Cerebellar cortex (tissue), 1 donor: ENCODE data around the gene EPHA7.

ENCODE experiments used
- DNase-seq: peaks from one replicate; pipeline ENCODE4 v3.0.0-alpha.2; 2015; ENCODE audit warnings: low spot score

Gene EPHA7

DNA sequence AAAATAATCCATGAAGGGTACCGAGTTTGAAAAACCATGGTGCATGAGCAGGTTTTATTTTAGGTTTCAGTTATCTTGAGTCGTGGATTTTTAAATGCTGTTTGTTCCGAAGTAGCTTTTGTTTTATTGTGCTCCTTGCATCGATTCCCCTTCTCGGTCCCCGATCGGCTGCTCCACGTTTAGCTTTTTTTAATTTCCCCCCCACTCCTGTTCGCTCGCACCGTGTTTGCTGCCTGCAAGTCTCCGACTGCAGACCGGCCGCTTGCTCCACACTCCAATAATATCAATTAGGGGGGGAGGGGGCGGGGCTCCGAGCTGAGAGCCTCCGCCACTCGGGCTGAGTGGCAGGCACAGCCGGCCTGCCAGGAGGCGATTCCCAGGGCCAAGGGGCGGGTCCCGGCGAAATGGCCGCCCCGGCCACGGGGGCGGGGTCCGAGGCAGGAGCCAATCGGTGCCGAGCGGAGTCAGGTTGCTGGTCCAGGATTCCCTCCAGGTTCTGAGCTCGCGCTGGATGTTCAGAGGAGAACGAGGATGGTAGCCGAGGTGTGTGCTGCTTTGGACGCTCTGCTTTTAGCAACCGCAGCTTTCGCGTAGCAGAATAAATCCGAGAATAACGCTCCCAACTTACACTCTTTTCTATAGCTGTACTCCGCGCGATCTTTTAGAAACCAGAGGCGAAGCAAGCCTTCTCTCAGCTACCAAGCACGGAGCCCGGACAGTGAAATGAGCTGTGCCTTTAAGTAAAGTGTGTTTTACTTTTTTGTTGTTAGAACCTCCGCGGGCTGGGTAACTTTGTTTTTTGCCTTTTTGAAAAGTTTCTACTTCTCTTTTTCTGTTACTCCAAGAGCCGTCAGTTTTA, at the start of gene EPHA7:
Gene EPHA7, minus strand, starts transcription at position 256 of the 859 bp plus-strand sequence. Its CDS starts 218 bp downstream, at position 38.
- DNase-seq: peak; percentile 97

DNA sequence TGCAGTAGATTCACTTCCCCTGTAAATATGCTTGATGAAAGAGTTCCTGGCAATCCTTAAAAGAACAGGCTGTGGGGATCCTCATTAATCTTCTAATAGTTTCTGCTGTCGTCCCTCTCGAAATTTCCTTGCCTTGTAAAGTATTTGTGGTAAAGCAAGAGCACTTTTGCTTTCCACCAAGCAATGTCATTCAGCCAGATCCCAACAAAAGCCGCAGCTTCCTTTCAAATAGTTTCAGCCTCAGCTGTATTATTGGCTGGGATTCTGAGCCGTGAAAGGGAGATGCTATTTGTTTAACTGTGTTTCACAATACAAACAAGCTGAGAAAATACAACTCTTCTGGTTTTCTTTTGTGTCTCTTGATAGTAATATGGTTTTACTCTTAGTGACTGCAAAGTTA, 48.9 kb upstream of the EPHA7 start:
- no peak for DNase-seq

DNA sequence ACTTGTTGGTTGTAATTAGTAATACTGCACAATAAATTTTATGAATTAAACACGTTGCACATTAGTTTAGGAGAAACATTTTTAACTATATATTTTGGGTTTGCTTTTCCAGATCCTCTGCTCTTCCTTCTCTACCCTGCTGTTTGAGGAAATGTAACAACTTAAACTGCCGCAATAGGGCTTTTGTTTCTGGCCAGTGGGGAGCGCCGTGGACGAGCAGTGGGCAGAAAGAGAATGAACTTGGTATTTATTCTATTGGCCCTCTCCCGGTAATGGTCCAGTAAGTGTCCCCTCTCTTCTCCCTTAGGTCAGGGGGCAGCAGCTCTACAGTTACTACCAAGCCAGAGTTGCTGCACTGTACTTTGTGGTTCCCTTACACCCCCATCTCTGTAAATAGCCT, 35.2 kb upstream of the EPHA7 start:
- DNase-seq: no peak

DNA sequence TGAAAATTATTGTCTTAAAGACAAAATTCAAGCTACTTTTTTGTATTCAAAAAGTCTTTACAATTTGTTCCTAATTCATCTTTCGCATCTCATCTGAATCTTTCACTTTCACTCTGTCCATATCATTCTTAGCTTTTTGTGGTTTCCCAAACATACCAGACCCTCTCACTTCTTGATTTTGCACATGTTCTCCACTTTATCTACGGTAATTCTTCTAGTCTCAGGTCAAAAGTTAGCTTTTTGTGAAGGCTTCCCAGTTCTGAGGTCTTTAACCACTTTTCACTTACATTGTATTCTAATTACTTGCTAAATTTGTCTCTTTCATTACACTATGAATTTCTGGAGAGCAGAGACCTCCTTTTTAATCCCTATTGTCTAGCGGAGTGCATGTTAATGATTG, 34.6 kb upstream of the EPHA7 start:
- DNase-seq: no peak

DNA sequence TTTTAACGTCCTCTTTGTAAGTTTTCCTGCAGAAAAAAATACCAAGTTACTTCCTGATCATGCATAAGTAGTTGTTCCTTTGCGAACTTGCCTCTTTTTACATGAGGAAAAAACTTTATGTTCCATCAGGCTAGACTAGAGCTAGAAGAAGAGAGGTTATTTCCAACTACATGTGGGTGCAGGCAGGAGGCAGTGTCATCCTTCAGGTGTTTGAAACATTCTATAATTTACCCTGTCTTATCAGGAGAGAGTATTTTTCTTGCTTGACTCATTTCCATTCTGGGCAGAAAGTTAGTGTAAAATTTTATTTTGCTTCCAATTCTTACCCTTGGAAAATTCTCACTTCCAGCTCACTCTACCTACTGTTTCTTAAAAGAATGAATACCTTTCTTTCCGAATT, 28.5 kb upstream of the EPHA7 start:
- no peak for DNase-seq

DNA sequence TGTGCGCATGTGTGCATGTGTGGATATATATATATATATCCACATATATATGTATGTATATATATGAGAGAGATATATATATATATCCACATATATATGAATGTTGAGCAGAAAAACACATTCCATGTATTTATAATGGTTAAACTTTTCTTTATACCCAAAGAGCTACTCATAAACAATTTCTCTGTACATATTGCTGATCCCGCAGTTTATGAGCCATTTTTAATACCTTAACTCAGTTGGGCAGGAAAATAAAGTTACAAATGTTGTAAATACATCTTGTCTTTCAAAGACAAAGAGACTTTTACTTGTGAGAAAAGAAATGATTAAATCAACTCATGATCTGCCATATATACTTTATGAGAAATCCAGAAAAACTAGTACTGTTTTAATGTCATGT, 18.1 kb upstream of the EPHA7 start:
- no peak for DNase-seq

DNA sequence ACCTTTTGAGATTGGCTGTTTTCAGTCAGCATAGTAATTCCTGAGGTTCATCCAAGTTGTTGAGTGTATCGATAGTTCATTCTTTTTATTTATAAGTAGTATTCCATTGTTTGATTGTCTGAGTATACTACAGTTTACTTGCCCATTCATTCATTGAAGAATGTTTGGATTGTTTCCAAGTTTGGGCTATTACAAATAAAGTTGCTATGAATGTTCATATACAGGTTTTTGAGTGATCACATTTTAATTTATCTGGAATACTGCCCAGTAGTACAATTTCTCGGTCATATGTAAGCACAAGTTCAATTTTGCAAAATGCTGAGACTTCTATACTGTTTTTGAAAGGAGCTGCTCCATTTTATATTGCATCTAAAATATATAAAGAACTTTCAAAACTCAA, 14.2 kb upstream of the EPHA7 start:
- no peak for DNase-seq

DNA sequence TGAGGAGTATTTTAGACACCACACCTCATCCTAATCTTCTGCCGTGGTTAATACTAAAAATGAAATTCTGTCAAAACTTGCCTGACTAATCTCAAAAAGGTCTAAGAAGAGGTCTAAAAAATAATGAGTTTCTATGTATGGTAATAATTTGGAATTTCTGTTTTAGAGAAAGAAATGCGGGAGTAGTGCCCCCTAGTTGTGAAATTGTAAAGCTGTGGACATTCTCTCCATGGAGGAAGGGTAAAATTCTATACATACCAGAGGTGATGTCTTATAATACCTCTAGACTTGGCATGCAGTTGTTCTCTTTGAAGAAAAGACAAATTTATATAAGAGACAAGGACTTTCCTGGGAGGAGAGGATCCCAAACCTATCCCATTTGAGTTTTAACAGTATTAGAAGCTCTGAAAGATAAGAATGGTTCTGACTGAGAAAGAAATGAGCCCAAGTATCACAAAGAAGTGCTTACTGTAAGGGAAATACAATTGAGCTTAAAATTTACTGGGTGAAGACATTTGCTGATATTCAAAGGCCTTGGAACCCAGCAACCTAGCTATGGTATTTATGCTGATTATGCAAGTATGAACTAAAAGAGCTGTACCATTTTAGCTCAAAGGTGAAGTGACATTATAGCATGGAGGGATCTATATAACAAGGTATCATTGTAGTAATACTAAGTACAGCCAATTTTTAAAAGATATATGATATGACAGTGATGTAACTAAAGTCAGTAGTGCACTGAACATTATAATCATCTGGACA, 5.1 kb upstream of the EPHA7 start:
- no peak for DNase-seq

DNA sequence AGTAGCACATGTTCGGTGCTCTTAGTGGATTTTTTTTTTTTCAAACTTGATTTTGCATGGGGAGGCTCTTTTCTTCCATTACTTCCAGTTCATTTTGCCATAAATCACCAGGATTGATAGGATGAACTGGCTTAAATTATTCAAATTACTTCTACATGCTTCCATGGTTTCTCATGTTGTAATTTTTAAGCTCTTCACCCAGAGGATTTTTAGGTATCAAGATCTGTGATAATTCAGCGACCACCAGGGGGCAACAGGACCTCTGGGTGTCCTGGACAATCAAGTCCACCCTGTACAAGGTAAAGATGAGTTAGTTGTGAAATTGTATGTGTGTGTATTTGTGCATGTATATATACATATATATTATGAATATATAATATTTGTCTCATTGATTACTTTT, 4.2 kb upstream of the EPHA7 start:
- DNase-seq: peak; percentile 74

DNA sequence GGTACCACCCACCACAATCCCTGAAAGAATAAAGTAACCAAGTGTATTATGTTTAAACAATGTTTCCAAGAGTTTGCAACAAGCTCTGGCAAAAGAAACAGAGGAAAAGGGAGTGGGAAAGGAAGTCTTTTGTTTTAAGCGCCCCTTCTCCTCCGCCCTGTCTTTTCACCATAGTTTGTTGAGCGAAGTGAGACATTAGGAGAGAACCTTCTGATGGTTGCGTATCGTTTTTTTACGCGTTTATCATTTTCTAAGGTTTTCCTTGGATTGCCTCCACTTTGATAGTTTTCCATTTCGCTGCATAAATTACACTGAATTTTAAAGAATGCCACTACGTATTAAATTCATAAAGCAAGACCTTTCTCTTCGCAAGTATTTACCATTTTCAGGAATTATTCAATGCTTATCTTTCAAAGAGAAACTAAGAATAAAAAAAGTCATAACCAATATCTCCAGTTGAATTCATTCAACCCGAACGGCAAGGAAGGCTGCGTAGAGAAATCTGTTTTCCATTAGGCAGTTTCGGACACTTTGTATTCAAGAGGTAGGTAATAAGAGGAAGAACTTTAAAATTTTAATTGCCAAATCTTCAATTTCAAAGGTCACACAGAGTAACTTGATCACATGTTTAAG, 920 bp upstream of the EPHA7 start:
- DNase-seq: no peak

DNA sequence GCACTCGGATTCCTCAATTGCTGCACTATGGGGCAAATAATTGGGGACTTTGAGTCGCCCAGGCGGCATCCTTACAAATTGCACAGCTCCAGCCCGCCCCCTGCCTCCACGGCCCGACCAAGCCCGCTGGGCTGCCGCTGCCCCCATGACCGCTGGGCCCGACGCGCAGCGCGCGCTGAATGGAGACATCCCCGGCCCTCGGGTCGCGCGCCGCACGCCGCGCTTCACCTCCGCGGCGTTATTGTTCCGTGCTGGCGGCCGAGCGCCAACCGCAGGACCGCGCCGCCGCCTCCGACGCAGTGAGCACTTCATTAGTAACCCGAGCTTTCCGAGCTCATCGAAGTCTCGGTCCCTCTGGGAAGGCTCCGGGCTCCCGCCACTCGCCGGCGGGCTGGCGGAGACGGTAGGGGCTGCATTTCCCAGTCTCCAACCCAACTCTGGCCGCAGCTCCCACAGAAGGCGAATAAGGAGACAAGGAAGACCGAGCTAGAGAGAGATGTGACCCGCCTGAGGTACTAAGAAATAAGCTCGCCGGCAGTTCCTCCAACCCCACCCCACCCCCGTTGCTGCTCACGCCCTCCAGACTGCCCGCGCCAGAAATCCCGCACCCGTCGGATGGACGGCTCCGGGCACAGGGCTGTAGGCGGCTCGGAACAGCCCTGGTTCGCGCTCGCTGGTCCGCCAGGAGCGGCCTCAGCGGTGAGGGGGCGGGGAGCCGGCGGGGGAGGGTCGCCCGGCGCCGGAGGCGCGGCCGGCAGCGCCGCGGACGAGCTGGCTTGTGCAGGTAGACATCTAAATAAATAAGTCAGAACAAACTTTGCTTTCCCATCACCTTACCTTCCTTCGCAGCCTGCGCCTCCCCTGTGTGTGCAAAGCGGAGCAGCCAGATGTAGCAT, 703 bp downstream of the EPHA7 start:
- DNase-seq: peak; percentile 44

DNA sequence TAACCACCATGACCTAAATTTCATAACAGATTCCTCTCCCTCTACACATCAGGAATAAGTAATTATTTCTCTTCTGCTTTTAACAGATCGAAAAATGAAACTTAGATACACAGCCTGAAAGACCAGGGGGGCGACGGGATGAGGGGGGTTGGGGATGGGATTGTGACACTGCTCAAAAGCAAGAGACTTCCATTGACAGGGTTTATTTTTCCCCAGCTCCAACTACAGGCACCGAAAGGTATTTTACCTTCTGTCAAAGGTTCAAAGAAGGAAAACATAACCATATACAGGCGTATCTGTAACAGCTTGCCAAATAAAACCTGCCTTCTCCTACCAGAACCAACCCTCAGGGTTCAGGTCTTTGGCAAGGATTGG, 1.3 kb downstream of the EPHA7 start:
- peak; percentile 59 for DNase-seq

DNA sequence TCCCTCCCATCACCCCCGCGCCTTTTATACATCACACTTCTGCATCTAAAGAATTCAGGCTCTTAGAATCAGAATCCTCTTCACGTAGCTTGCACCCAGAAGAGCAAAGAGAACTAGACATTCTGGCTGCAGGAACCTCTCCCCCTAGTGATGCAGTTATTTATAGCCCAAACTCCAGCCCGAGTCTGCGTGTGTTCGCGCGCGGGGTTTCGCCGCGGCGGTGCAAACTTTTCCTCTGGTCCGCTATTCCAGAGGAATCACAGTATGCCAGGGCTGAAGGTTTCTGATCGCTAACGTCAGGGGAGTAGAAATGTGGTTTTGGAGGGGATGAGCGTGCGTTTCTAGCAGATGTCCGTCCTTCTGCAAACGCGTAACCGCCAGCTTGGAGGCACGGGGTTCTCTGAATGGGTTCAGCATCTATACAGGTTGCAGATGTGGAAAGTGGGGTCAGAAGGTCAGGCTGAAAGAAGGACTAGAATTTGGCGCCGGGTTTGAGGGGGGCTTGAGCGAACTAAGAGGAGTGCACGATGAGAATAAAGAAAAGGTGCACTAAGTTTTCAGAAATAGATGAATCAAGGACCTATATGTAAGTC, 1.8 kb downstream of the EPHA7 start:
- DNase-seq: no peak

DNA sequence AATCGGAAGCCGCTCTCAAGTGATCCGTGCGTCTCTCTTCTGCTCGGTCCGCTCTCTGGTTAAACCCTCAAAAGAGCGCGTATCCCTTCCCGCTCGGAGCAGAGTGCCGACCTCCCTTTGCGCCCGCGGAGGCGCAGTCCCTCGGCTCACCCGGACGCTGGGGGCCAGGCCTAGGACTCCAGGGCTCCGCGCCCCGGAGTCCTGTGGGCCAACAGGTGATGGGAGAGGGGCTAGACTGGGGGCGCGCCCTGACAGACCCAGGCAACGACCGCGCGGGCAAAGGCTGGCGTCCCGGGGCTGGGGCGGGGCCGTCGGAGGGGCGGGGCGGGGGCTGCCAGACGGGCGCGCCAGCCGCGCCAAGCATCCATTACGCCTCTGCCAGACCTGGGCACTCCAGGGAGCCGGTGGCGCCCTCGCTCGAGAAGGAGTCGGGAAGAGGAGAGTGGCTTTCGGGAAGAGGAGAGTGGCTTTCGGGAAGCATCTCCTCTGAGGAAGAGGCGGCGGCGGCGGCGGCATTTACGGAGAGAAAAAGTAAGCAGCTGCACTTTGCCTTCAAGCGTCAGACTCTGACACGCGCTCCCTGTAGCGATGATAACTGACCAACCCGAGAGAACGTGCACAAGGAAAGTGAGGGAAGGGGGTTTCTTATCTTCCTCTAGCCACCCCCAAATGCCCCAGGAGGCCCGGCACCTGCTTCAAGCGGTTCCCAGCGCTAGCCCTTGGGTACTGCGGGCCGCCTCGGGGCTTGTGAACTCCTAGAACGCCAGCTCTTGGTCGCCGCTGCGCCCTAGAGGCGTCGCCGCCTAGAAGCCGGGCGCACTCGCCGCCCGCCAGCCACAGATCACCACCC, 2.6 kb downstream of the EPHA7 start:
- peak; percentile 65 for DNase-seq

DNA sequence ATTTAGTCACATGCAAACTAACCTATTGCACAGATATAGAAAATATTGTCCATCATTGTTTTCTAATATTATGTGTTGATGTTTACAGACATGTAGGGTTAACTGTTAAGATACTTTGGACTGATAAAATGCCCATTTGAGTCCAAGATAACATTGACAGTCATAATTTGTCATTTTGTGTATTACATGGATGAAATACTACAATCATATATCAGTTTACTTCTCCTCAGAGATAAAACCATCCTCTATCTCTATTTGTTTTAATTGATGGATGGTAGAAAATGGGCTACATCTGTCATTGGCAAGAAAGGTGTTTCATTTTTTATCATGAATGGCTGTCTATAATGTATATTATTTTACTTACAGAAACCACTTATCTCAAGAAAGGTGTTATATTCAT, 6.2 kb downstream of the EPHA7 start:
- DNase-seq: no peak

DNA sequence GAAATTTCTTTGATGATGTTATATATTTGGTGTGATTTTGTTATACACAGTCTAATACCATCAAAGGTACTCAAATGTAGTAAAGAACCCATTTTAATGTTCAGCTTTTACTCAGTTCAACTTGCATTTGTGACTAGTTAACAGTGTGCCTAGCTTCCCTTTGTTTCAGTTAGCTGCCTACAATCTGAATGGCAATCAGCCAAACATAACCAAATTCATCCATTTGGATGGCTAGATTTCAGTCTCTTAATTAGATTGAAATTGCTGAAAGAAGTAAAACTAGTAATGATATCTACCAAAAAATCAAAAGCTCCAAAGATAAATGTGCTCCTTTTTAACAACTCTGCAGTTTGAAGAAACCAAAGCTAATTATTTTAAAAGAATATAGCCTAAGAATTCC, 6.9 kb downstream of the EPHA7 start:
- DNase-seq: no peak

DNA sequence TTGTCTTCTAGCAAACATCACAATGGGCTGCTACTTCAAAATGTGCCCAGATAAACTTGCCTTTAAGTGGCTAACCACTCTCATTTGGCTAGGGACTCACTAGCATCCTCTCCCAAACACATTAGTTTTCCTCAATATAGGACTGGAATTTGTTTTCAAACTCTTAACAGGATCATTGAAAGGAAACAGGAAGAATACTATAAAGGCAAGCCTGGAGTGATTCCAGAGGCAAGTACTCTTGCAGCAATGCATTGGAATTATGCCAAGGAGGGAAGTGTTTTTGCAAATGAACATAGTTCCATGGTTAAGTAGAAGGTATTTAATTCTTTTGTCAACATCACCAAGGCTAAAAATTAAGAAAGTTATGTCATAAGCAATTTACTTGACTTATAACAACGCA, 12.2 kb downstream of the EPHA7 start:
- peak; percentile 58 for DNase-seq

DNA sequence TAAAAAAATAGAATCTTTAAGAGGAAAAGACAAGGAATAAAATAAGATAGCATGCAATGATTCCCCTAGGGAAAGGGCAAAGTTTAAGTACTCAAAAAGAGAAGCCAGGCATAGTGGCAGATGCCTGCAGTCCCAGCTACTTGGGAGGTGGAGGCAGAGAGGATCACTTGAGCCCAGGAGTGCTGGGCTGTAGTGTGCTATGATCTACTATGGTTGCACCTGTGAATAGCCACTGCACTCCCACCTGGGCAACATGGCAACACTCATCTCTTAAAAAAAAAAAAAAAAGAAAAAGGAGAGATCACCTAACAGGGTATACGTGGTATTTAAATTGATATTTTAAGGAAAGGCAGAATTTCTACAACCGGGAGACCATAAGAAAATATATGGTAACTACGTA, 16.0 kb downstream of the EPHA7 start:
- no peak for DNase-seq

DNA sequence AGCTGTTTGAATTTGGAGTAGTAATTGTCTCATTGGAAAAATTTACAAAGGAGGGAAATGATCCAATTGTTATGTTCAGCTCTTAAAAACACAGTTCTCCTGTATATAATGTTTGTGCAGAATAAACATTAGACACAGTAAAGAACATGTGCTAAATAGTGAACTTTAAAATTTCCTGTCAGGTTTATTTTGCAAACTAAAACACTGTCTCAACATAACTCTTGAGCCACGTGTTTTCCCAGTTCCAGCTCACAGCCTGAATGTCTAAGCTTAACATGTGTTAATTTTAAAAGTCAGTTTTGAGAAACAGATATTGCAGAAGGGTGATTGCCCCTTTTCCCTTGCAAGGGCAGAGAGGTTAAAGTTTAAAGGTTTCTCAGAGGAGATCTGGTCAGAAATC, 20.6 kb downstream of the EPHA7 start:
- peak; percentile 48 for DNase-seq

DNA sequence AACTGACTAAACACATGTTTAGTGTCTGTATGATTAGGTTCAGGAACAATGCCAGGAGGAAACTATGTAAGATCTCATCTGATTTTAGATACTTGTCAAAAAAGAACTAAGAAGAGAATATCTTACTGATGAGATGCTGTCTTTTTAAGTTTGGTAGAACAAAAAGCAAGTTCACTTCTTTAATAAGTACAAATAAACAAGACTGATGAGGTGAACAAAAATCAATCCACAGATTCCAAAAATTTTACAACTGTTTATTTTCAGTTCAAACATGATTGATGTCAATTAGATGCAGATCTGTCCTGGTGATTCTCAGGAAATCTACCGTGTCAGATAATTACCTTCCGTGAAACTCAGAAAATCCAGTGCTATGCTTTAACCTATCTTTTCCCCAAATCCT, 24.9 kb downstream of the EPHA7 start:
- DNase-seq: peak; percentile 56
